Epithelial cell of umbilical artery (primary cell): Measurements from ENCODE around the gene MICU2. TPM values are rescaled to one million over a fixed set of nuclear protein-coding genes. Genes with fewer than 3 reads are reported as not detected.

Experiments
- total RNA-seq: library from RNA; depleted of rRNA; stranded (reverse); fragments of >200 nt; gene quantifications from 2 replicates; pipeline ENCODE4 v1.2.3, GENCODE V29; 2014

Gene MICU2
- total RNA-seq, result 41.5 and 51.0 TPM in 2 replicates

DNA sequence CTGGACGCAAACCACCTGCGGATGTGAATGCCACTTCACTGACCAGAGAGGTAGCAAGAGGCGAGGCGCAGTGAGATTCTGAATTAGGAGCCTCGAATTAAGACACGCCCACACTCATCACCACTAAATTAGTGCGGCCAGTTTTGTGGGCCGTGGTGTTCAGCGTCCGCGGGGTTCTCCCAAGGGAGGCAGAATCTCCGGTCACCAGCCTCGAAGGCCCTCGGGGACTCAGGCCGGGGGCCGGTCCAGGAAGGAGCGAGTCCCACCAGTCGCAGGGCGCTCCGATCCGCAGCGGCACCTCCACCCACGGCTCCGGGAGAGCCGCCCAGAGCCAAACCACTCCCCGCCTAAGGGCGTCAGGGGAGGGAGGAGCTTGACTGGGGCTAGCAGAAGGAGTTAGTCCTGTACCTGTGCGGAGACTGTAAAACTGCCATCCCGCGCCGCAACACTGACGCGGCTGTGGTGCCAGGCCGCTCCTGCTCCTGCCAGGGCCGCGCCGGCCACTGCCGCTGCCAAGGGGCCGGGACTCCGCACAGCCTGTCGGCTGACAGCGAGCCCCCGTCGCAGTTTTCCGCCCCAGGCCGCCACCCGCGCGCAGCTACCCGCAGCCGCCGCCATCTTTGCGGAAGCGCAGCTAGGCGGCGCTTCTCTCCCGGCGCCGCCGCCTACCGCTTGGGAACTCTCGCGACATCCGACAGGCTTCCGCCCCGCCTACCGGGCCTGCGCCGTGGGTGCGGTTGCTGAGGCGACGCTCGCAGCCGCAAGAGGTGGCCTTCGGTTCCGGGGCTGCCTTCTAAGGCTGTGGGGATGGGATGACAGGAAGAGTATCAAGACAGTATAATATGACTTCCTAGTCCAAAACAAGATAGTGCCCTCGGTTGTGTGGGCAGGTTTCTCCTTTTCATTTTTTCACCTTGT is at the start of gene MICU2:
TSS of gene MICU2 (minus strand) at position 640 of the 918 bp plus-strand sequence. CDS start at position 618, 22 bp downstream.

DNA sequence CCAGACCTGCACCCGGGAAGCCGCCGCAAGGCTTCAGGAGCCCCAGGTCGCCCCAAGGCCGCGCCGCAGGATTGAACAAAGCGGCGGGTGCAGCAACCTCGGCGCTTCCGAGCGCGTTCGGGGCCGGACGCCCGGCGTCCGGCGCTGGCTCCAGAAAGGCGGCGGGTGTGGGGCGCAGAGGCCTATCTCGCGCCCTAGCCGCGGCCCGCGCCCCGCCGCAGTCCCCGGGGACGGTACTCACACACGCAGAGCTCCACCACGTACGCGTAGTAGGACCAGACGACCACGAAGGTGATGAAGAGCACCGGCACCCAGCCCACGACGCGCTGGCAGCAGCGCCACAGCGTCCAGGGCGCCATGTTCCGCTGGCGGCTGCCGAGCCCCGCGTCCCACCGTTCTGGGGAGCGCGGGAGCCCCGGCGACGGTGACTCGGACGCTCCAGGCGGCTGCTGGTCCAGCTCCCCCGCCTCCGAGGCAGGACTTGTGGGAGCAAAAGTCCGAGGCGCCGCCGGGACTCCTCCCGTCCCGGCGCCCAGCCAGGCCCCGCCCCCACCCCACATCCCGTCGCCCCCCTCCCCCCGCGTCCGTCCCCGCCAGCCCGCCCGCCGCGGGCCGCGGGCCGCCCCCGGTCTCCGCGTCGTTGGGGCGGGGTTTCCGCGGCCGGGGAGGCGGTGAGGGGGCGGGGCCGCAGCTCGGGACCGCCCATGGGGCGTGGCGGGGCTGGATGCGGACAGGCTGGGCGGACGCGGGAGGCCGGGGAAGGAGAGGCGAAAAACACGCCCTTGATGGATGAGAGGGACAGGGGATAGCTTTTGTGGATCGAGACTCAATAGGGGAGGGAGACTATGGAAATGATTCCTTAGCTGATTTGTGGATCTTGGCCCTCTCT is 144.9 kb downstream of the MICU2 start, which contains the start of gene ZDHHC20:
TSS of gene ZDHHC20 (minus strand) at position 491 of the 889 bp plus-strand sequence. CDS start at position 359, 132 bp downstream.

Other genes with a start within 250 kb of the MICU2 start
- 100 and 108 TPM in 2 replicates for gene ZDHHC20, start 144.9 kb downstream of the MICU2 start, total RNA-seq
- gene FGF9, start 66.9 kb upstream of the MICU2 start, total RNA-seq, result under 0.01 TPM in 1 of 2 replicates, not detected in the other